GM20000 (cell line): ENCODE measurements around the gene MS4A4A.

Experiments used
- DNase-seq: peaks from one replicate; pipeline ENCODE4 v3.0.0; 2012; ENCODE audit warnings: low spot score
- TF ChIP-seq, protein P1 (sequence below): IDR thresholded peaks from 2 replicates; pipeline ENCODE4 v1.5.1; 2012; ENCODE audit warnings: mild to moderate bottlenecking, control low read depth; ENCODE audit errors: extremely low read depth, missing control alignments

MS4A4A gene

GRCh38 chr11:60318726-60319125 lies 38.3 kb downstream of the MS4A4A start:
- TF ChIP-seq, protein P1, sequence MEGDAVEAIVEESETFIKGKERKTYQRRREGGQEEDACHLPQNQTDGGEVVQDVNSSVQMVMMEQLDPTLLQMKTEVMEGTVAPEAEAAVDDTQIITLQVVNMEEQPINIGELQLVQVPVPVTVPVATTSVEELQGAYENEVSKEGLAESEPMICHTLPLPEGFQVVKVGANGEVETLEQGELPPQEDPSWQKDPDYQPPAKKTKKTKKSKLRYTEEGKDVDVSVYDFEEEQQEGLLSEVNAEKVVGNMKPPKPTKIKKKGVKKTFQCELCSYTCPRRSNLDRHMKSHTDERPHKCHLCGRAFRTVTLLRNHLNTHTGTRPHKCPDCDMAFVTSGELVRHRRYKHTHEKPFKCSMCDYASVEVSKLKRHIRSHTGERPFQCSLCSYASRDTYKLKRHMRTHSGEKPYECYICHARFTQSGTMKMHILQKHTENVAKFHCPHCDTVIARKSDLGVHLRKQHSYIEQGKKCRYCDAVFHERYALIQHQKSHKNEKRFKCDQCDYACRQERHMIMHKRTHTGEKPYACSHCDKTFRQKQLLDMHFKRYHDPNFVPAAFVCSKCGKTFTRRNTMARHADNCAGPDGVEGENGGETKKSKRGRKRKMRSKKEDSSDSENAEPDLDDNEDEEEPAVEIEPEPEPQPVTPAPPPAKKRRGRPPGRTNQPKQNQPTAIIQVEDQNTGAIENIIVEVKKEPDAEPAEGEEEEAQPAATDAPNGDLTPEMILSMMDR: no peak
- DNase-seq: no peak

DNA sequence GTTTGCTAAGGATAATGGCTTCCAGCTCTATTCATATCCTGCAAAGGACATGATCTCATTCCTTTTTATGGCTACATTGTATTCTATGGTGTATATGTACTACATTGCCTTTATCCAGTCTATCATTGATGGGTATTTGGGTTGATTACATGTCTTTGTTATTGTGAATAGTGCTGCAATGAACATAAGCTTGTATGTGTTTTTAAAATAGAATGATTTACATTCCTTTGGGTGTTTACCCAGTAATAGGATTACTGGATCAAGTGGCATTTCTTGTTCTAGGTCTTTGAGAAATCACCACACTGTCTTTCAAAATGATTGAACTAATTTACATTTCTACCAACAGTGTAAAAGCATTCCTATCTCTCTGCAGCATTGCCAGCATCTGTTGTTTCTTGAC lies 40.6 kb downstream of the MS4A4A start:
- TF ChIP-seq, protein P1: no peak
- no peak for DNase-seq

DNA sequence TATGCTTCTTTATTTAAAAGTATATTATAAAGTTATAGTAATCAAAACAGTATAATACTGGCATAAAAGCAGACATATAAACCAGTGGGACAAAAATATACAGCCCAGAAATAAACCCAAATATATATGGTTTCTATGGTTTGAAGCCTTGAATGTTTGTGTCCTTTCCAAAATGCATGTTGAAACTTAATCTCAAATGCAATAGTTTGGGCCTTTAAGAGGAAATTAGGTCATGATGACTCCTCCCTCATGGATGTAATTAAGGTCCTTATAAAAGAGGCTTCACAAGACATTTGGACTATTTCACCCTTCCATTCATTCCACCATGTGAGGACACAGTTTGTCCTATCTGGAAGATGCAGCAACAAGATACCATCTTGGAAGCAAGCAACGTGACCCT lies 46.5 kb downstream of the MS4A4A start, which contains the start of gene MS4A6E:
Gene MS4A6E (plus strand): TSS at position 301 of the 400 bp plus-strand sequence. CDS start 7,641 bp downstream, outside the sequence.
- no peak for DNase-seq
- TF ChIP-seq, protein P1: no peak

DNA sequence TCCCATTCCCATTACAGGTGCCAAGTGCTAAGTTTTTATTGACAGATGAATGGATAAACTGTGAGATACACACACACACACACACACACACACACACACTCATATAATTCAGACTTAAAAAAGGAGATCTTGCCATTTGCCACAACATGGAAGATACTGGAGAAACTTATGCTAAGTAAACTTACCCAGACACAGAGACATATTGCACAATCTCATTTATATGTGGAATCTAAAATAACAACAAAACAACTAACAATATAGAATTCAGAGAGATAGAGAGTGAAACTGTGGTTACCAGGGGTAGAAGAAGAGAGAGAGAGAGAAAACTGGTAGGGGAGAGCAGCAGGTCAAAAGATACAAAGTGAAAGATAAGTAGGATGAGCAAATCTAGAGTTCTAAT lies 48.0 kb downstream of the MS4A4A start:
- no peak for DNase-seq
- TF ChIP-seq, protein P1: no peak

DNA sequence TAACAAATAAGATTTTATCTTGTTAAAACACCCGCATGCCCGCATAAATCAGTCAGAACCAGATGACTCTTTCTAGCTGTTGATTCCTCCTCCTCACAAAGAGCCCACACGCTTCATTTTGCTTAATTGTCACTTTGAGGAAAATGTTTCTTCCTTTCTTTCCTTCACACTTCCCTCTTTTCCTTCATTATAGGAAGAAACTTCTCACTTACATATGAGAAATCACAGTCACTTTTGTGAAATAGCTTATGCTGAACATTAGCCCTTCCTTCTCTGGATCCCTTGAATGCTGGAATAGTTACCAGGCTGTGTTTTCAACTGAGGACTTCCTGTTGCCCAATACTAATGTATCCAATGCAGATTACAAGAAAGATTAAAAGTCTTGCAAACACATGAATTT lies 52.4 kb downstream of the MS4A4A start:
- TF ChIP-seq, protein P1: no peak

GRCh38 chr11:60334005-60334620 lies 53.6 kb downstream of the MS4A4A start:
- peak; percentile 60 for DNase-seq
- TF ChIP-seq, protein P1: peak; percentile 63

More for the DNA sequence above, 52.4 kb downstream of the MS4A4A start:
- DNase-seq: no peak

DNA sequence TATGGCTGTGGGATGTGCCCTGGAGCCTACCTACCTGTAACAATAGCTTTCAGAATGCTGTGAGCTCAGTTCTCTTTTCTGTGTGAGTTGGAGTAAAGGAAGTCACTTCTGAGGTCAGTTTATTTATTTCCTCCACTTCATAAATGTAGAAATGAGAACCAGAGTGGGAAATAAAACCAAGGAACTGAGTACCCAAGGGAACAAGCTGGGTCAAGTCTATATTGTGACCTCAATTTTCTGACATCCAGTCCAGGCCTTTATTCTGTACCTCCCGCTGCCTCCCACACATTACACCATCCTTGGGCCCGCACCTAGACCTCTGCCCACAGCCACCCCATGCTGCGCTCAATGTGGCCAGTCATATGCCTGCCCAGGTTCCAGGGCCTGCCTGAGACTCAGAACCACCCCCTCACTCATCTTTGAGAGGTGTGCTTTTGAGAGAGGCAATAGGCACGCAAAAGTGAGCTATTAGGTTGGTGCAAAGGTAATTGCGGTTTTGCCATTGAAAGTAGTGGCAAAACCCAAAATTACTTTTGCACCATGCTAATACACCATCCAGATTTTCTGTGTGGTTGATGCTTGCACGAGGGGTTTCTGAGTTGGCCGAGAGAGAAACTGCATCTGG lies 56.4 kb downstream of the MS4A4A start:
- DNase-seq: no peak

More for the DNA sequence above, 56.4 kb downstream of the MS4A4A start:
- TF ChIP-seq, protein P1: no peak
